GM06990 (cell line): Measurements from ENCODE around the gene RAN.

Experiments
- DNase-seq: peaks from one replicate; pipeline ENCODE4 v3.0.0-alpha.2; 2011; ENCODE audit not compliant: insufficient read length; ENCODE audit errors: extremely low read depth
- H3K27me3 ChIP-seq: replicated peaks from 2 replicates; pipeline ENCODE4 v1.6.0; 2011; ENCODE audit warnings: low read length; ENCODE audit not compliant: control insufficient read depth, insufficient read depth
- H3K36me3 ChIP-seq: 2 replicates; pipeline ENCODE4 v1.5.1; 2011; ENCODE audit warnings: low read length; ENCODE audit not compliant: control insufficient read depth, insufficient read depth
- H3K4me3 ChIP-seq: replicated peaks from 2 replicates; pipeline ENCODE4 v1.5.1; 2011; ENCODE audit warnings: low read depth, mild to moderate bottlenecking, control low read depth, low read length
- CTCF ChIP-seq: IDR thresholded peaks from 2 replicates; pipeline ENCODE4 v1.5.1; 2011; ENCODE audit warnings: low read length, control low read depth, mild to moderate bottlenecking, inconsistent platforms; ENCODE audit not compliant: insufficient read depth, poor library complexity, severe bottlenecking

Gene RAN

GRCh38 chr12:130922511-130922953 is 50.7 kb downstream of the RAN start:
- no peak for DNase-seq
- no peak for TF ChIP-seq CTCF
- H3K36me3 ChIP-seq: no peaks in the 10 kb centered on the region
- H3K4me3 ChIP-seq: no peak overlapping the region
- no peaks in the 10 kb centered on the region; the same call in 1 of the 2 replicates for H3K27me3 ChIP-seq

- Histone ChIP-seq H3K36me3 (no peaks in the 10 kb centered on the region), H3K4me3 (no peak overlapping the region), H3K27me3 (no peaks in the 10 kb centered on the region; the same call in 1 of the 2 replicates)
- DNase-seq: no peak
- no peak for TF ChIP-seq CTCF
Observed at GRCh38 chr12:130924966-130925665, 53.2 kb downstream of the RAN start.

GRCh38 chr12:130925666-130926015 is 53.8 kb downstream of the RAN start:
- no peak for DNase-seq
- Histone ChIP-seq H3K27me3 (no peaks in the 10 kb centered on the region; the same call in 1 of the 2 replicates), H3K4me3 (no peak overlapping the region), H3K36me3 (no peaks in the 10 kb centered on the region)
- no peak for TF ChIP-seq CTCF
